ENCODE measurements around the gene NGDN. TPM values are rescaled to one million over a fixed set of nuclear protein-coding genes. Genes with fewer than 3 reads are reported as not detected.

Gene NGDN
- total RNA-seq, 4 donors from 2014 or later = 14.3 to 53.5 (median 38.9) TPM

GRCh38 chr14:23494223-23494622 is 24.7 kb downstream of the NGDN start:
- no peak for DNase-seq
- intact Hi-C loops (cut with DNase I; ENCODE audit: low total_unique reads) = no loop called here
- no peak for TF ChIP-seq CTCF (IDR thresholded peaks at IDR 0.05)
- TF ChIP-seq POLR2A (IDR thresholded peaks at IDR 0.05) = no peak
- Histone ChIP-seq H3K9me3 (no peaks in the 10 kb centered on the region), H3K27ac (no peak overlapping the region), H3K4me3 (no peak overlapping the region), H3K36me3 (no peaks in the 10 kb centered on the region), H3K4me1 (no peaks in the 10 kb centered on the region), H3K27me3 (no peaks in the 10 kb centered on the region)

- no peak overlapping the region for H3K4me3 ChIP-seq
- H3K36me3 ChIP-seq = no peaks in the 10 kb centered on the region
- intact Hi-C loops (cut with DNase I; ENCODE audit: low total_unique reads) = no loop called here
- H3K27ac ChIP-seq = no peak overlapping the region
- no peaks in the 10 kb centered on the region for H3K9me3 ChIP-seq
- no peak for DNase-seq
- no peaks in the 10 kb centered on the region for H3K27me3 ChIP-seq
- H3K4me1 ChIP-seq = no peaks in the 10 kb centered on the region
- TF ChIP-seq CTCF (IDR thresholded peaks at IDR 0.05) (no peak), POLR2A (IDR thresholded peaks at IDR 0.05) (no peak)
These were observed 42.7 kb downstream of the NGDN start for GRCh38 chr14:23512156-23512555.

GRCh38 chr14:23513005-23513817 is 43.7 kb downstream of the NGDN start:
- intact Hi-C loops (cut with DNase I; ENCODE audit: low total_unique reads) = no loop called here
- H3K4me3 ChIP-seq = no peak overlapping the region
- no peaks in the 10 kb centered on the region for H3K4me1 ChIP-seq
- no peak overlapping the region for H3K27ac ChIP-seq
- H3K9me3 ChIP-seq = no peaks in the 10 kb centered on the region
- H3K36me3 ChIP-seq = no peaks in the 10 kb centered on the region
- no peak for TF ChIP-seq POLR2A (IDR thresholded peaks at IDR 0.05)
- TF ChIP-seq CTCF (IDR thresholded peaks at IDR 0.05) = no peak
- no peak for DNase-seq
- no peaks in the 10 kb centered on the region for H3K27me3 ChIP-seq

GRCh38 chr14:23513818-23514643 is 44.5 kb downstream of the NGDN start:
- no peak overlapping the region for H3K4me3 ChIP-seq
- no peak overlapping the region for H3K27ac ChIP-seq
- no peaks in the 10 kb centered on the region for H3K4me1 ChIP-seq
- intact Hi-C loops (cut with DNase I; ENCODE audit: low total_unique reads) = no loop called here
- H3K27me3 ChIP-seq = no peaks in the 10 kb centered on the region
- no peak for TF ChIP-seq CTCF (IDR thresholded peaks at IDR 0.05)
- TF ChIP-seq POLR2A (IDR thresholded peaks at IDR 0.05) = no peak
- DNase-seq = no peak
- H3K36me3 ChIP-seq = no peaks in the 10 kb centered on the region
- H3K9me3 ChIP-seq = no peaks in the 10 kb centered on the region

- no peaks in the 10 kb centered on the region for H3K36me3 ChIP-seq
- no peaks in the 10 kb centered on the region for H3K27me3 ChIP-seq
- H3K4me3 ChIP-seq = no peak overlapping the region
- DNase-seq = no peak
- no peak overlapping the region for H3K27ac ChIP-seq
- TF ChIP-seq POLR2A (IDR thresholded peaks at IDR 0.05) (no peak), CTCF (IDR thresholded peaks at IDR 0.05) (no peak)
- H3K4me1 ChIP-seq = no peaks in the 10 kb centered on the region
- intact Hi-C loops (cut with DNase I; ENCODE audit: low total_unique reads) = no loop called here
- no peaks in the 10 kb centered on the region for H3K9me3 ChIP-seq
These were observed 45.1 kb downstream of the NGDN start for GRCh38 chr14:23514644-23514957.
